HG03280 (cell line): ENCODE data around the gene HTT.

Experiments used
- ATAC-seq: cut with Tn5 transposase; IDR thresholded peaks from one replicate; pipeline ENCODE4 v1.9.1; 2021; ENCODE audit warnings: mild to moderate bottlenecking, moderate library complexity; ENCODE audit not compliant: unreplicated experiment

HTT gene

DNA sequence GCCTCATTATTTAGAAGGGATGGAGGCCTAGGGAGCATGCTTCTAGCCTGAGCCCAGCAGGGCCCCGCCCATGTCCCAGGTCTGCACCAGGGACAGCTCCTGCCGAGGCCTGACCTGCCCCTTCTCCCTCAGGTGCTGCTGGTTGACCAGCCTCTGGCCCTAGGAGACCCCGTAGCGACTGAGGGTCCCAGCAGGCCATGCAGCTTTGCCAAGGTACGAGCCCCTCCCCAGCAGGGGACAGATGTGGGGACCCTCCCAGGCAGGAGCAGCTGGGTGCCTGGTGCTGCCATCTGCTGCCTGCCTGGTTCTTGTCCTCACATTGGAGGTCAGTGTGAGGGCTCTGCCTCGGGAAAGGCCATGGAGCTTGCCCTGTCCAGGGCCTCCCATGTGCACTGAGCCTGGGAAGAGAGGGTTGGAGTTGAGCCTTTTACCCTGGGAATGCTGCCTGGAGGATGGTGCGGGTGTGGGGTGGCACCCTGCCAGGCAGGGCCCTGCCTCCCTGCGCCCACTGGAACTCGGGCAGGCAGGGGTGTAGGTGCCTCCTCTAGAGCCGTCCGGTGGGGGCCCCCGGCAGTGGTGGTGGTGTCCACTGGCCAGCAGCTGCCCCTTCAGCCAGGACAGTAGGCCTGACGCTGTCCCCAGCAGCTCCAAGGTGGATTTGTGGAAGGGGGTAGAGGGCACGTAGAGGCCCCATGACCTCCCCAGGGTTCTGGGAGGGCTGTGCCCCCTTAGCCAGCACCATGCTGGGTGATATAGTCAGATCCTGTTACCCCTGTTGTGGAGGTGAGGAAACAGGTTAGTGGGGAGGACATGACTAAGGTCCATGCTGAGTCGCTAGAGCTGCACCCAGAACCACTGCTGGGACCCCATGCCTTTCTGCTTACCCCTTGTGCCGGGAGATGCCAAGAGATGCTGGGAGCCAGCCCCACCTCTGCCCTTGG lies 172.2 kb downstream of the HTT start:
- ATAC-seq, result no peak

GRCh38 chr4:3247399-3248177 lies 173.1 kb downstream of the HTT start:
- no peak for ATAC-seq

DNA sequence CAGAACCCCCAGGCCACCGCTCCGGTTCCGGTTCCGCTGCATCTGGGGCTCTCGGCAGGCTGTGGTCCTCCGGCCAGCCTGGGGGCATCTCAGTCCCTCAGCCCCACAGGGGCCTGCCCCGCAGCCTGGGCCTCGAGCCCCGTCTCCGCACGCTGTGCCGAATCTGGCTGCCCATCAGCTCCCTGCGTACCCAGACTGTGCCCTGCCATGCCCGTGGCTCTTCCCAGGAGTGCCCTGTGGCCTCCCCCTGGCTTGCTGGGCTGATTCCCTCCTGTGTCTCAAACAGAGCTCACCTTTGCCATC lies 173.6 kb downstream of the HTT start:
- ATAC-seq, result no peak

DNA sequence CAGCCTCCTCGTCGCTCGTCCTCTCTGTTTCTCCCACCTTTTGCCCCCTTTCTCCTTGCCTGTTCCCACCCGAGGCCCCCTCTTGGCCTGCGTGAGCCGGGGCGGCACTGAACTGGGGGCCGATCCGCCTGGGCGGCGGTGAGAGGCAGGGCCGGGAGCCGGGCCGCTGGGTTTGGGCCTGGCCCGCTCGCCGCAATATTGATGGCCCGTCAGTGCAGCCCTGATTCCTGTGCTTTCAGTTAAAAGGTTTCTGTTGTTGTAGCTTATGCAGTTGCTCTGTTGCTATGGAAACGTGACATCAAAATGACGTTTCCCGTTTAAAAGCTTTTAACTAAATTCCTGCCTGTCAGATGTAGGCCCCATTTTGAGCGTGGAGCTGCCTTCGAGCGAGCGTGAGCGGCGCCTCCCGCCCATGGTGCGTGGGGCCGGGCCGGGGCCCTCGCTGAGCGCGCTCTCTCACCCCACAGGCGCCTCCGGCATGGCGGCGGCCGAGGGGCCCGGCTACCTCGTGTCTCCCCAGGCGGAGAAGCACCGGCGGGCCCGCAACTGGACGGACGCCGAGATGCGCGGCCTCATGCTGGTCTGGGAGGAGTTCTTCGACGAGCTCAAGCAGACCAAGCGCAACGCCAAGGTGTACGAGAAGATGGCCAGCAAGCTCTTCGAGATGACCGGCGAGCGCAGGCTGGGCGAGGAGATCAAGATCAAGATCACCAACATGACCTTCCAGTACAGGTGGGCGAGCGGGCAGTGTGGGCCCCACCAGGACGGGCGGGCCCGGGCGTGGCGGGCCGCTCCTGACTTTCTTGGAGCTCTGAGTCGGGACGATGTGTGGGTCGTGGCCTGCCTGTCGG lies 174.6 kb downstream of the HTT start, which contains the start of gene MSANTD1:
Gene MSANTD1 (plus strand): TSS at position 349 of the 851 bp plus-strand sequence. CDS start 64 bp downstream, at position 413.
- ATAC-seq, result no peak

DNA sequence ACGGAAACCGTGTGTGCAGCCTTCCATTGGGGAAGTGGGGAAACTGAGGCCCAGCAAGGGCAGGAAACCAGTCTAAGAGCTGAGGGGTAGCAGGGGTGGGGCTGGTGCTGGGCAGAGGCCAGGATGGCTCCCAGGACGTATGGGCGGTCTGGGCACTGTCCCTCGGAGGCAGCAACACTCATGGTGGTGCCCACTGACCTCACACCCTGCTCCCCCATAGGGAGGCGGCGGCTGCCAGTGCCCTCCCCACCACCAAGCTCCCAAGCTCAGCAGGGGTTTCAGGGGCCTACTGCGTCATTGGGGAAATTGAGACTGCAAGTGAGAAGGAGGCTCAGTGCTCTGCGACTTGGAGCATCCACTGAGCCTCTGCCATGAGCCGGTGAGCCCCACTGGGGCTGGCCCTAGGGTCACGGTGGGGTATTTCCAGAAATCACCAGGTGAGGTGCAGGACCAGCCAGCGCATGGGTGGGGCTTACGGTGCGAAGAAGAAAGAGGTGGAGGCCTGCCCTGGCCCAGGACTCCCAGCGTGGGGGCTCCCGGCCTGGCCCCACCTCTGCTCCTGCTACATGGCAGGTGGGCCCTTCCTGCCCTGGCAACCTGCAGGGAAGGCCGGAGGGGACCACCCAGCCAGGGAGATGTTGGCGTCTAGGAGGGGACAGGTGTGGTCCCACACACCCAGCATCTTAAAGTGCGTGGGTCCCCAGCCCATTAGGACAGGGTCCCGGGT lies 175.4 kb downstream of the HTT start:
- ATAC-seq, result no peak

DNA sequence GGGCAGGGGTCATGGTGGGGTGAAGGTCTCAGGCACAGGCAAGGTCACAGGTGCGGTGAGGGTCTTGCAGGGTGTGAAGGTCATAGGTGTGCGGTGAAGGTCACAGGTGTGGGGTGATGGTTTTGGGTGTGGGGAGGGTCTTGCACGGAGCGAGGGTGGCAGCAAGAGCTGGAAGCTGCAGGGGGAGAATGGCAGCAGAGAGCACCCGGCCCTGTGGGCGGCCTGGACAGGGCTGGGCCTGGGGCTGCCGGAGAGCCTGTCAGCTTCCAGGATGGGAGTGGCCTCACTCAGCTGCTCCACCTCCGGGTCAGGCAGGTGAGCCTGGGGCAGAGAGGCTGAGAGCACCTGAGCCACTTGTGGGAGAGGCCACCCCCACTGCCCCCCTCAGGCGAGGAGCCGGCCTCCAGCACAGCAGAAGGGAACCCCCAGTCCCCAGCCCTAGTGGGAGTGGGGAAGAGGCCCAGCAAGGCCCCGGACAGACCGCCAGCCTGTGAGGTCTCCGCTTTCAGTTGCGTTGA lies 176.0 kb downstream of the HTT start:
- no peak for ATAC-seq

GRCh38 chr4:3250956-3251690 lies 176.6 kb downstream of the HTT start:
- no peak for ATAC-seq

GRCh38 chr4:3251691-3252479 lies 177.4 kb downstream of the HTT start:
- ATAC-seq, result no peak

- ATAC-seq, result no peak
These were observed 178.0 kb downstream of the HTT start for GRCh38 chr4:3252480-3252828.

DNA sequence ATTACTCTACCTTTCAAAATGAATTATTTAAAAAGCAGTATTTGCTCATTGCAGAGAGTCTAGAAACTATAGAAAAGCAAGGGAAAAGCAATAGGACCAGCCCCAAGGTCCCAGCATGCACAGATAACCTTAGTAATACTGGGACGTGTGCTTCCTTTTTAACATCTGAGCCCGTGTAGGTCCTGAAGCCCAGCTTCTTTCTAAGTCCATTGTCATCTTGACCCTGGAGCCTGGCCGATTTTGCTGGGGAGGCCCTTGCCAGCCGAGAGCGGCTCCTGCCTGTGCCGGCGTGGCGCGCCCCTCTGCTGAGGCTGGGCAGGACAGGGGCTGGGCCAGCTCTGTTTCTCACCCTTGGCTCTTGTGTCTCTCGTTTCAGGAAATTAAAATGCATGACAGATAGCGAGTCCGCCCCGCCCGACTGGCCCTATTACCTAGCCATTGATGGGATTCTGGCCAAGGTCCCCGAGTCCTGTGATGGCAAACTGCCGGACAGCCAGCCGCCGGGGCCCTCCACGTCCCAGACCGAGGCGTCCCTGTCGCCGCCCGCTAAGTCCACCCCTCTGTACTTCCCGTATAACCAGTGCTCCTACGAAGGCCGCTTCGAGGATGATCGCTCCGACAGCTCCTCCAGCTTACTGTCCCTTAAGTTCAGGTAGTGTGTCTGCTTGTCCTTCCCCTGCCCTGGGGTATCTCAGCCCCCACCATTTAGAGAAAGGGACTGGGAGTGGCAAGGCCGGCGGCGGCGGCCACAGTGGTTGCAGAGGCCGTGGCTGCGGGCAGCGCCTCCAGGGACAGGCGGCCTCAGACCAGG lies 178.6 kb downstream of the HTT start:
- ATAC-seq, result no peak

DNA sequence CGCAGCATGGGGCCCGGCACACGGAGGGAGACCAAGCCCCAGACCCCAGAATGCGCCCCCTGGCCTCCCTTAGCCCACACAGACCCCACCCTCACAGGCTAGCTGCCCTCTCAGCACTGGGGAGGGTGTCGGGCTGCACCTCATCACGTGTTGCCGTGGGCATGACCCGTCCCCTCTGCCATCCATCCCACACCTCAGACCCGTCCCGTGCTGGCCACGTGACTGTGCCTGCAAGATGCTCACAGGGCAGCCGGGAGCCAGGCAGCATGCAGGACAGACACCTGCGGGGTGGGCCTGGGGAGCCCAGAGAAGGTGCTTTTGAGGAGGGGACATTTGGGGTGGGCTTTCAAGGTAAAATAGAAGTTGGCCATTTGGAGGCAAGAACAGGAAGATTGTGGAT lies 179.3 kb downstream of the HTT start:
- ATAC-seq, result no peak

DNA sequence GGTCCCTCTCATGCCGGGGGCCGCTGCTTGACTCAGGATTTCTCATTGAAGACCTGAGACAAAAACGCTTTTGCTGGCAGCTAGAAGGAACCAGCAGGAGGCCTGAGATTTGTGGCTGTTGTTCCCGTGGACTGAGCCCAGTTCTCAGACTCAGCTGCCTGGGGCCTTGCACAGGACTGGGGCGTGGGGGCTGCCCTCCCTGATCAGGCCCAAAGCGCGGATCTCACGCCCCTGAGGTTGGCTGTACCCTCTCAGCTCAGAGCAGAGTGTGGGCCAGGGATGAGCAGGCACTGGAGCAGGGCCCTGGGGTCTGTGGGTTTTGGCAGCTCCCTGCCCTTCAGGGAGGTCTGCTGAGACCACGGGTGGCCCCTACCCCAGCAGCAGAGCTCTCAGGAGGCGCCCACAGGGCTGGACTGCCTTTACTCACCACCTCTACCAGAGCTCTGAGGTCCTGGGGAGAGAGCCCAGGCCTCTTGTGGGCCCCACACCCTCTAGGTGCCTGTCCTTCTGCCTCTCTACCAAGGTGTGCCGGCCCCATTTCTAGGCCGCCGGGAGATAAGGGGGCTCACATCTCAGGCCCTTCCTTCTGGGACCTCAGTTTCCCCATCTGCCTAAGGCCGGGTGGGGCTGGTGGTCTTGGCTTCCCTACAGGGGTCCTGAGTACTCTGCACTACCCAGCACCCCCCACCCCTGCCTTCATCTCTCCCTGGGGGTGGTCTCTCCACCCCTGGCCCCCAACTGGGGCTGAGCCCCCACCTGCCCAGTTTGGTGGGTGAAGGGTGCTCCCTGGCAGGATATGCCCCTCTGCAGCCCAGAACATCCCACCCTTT lies 180.0 kb downstream of the HTT start:
- ATAC-seq, result no peak

DNA sequence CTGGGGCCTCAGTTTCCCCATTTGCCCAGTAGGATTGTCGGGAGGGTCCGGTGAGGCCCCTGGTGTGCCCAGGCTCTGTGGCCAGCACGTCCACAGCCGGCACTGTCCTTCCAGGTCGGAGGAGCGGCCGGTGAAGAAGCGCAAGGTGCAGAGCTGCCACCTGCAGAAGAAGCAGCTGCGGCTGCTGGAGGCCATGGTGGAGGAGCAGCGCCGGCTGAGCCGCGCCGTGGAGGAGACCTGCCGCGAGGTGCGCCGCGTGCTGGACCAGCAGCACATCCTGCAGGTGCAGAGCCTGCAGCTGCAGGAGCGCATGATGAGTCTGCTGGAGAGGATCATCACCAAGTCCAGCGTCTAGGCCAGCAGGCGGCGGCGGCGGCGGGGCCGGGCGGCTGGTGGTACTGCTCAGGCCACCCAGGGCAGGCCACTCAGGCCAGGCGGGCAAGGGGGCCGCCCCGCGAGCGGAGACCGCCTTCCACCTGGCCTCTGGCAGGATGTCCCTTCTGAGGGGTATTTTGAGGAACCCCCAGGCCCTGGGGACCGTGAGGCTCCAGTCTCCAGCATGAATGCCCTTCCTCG lies 181.2 kb downstream of the HTT start:
- ATAC-seq, result no peak

GRCh38 chr4:3256230-3257102 lies 182.0 kb downstream of the HTT start:
- ATAC-seq, result no peak

- no peak for ATAC-seq
These were observed 182.6 kb downstream of the HTT start for GRCh38 chr4:3257103-3257555.
